Forelimb muscle (tissue), 1 donor: ENCODE results near the gene NAT9. TPM values are rescaled to one million over a fixed set of nuclear protein-coding genes. Genes with fewer than 3 reads are reported as not detected.

Source experiments
- DNase-seq: peaks from one replicate; pipeline ENCODE4 v3.0.0-alpha.2; 2013; ENCODE audit warnings: low read depth
- polyA plus RNA-seq: library from polyadenylated mRNA; unstranded; fragments of 120-200 nt; gene quantifications from one replicate; pipeline ENCODE4 v1.2.1, GENCODE V29; 2013; ENCODE audit not compliant: insufficient read length

The NAT9 gene
- polyA plus RNA-seq, 1 donor = 37.5 TPM

DNA sequence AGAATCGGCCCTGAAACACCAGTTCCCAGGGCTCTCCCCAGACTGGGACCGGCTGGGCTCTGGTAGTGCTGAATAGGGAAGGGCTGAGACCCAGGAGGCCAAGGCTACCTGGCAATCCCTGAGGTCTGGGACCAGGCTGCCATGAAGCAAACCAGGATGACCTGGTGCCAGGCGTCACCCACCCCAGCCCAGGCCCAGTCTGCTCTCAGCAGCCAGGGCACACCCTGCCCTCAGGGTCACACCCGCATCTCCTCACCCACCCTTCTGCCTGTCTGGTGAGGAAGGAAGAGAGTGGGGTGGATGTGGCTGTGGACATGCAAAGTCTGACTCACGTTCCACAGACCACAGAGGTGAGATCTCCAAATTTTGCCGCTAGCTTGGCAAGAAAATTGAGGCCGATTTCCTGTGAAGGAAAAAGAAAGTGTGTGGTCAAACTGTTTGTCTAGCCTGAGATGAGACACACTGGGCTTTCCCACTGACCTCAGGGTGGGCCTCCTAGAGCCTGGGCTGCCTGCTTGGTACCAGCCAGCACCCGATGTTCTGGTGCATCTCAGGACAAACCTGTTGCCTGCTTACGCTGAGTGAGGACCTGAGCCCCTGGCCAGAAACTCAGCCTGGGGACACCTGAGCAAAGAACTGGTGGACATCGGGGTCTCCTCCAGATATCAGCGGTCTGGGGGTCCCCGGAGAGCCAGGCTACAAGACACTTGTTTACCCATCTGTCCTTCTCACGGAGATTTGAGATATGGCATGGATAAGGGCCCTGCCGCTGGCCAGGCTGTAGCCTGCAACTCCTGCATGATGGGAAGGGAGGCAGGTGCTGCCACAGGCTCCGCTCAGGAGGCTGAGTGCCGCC, 45.4 kb downstream of the NAT9 start:
- DNase-seq = no peak

DNA sequence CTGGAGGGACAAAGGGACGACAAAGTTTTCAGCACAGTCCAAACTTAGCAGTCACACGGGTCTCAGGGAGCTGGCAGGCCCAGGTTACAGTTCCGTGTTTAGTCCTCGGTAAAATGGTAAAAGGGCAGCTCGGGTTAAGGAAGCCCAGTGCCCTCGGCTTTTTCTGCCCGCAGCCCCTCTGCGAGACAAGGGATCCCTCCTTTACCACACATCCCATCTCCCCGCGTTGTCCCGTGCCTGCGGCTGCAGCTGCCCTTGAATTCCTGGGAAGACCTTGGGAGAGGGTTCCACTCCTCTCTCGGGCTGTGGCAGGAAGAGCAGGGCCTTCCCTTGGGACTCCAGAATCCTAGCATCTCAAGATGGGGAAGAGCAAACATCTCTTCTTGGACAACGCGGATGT, 46.3 kb downstream of the NAT9 start:
- DNase-seq = no peak

DNA sequence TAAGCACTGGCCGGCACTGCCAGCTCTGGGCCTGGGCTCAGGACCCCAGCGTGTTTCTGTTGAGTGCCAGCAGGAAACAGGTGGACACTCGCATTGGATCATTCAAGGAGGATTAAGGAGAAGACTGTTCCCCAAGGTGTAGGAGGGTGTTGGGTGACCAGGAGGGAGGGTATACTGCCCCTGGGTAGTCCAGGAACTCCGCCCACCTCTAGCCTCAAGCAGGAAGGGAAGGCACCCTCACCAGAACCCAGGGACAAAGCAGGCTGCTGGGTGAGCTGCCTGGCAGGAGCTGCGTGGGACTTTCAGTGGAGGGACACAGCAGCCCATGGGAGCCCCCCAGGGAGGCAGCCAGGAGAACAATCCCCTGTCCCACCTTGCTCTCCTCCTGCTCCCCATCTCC, 46.8 kb downstream of the NAT9 start:
- DNase-seq = no peak

DNA sequence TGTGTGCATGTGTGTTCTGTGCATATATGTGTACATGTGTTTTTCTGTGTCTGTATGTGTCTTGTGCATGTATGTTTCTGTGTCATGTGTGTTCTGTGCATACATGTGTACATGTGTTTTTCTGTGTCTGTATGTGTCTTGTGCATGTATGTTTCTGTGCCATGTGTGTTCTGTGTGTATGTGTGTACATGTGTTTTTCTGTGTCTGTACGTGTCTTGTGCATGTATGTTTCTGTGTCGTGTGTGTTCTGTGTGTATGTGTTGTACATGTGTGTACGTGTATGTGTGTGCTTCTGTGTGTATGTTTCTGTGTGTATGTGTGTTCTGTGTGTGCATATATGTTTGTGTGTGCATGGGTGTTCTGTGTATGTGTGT, 47.5 kb downstream of the NAT9 start:
- DNase-seq = no peak

DNA sequence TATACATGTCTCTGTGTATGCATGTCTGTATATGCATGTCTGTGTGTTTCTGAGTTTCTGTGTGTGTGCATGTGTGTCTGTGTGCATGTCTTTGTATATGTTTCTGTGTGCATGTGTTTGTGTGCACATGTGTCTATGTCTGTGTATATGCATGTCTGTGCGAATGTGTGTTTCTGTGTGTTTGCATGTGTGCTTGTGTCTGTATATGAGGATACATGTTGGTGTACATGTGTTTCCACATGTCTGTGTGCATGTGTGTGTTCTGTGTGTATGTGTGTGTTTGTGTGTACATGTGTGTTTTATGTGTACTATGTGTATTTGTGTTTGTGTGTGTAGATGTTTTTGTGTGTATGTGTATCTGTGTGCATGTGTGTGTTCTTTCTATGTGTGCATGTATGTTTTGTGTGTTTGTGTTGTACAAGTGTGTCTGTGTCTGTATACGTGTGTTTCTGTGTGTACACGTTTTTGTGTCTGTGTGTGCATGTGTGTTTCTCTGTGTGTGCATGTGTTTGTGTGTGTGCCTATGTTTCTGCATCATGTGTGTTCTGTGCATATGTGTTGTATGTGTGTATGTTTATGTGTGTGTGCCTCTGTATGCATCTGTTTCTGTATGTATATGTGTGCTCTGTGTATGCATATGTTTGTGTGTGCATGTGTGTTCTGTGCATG, 48.0 kb downstream of the NAT9 start:
- no peak for DNase-seq

DNA sequence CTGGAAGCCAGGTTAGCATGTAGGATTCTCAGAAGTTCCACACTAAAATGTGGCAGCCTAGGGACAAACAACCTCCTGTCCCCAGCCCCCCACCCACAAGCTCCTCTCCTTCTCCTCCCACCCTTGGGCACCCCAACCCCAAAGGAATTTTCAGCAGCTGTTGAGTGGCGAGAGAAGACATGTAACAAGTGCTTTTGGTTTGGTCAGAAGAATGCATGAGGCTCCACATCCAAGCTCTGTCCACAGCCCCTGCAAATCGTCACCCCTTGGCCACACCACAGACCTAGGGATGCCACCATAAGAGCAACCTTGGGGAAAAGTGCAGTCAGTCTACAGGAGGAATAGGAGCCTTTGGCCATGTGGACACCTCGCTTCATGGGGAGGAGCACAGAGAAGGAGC, 51.0 kb downstream of the NAT9 start:
- no peak for DNase-seq

DNA sequence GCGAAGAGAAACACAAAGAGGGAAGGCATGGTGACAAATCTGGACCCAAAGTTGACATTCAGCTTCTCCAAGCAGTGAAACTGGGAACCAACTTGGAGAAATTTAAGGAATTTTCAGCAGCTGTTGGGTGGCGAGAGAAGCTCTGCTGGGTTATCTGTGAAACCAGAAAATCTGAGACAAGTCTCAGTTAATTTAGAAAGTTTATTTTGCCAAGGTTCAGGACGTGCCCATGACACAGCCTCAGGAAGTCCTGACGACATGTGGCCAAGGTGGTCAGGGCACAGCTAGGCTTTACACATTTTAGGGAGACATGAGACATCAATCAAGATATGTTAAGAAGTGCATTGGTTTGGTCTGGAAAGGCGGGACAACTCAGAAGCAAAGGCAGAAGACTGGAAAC, 52.3 kb downstream of the NAT9 start:
- no peak for DNase-seq

DNA sequence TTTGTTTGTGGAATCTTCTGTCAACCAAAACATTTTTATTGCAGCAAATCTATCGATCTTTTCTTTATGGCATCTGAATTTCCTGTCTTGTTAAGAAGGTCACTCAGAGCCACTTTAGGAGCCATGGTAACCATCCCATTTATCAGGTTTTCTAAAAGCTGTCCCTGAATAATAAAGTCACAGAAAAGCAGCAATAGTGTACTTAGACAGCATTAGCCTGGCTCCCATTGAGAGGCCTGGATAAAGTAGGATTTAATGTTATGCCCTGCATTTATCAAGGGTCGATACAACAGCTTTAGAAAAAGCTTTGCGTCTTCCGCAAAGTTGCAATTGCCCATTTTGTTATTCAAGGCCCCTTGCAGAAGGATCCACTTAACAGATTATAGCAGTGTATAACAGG, 53.4 kb downstream of the NAT9 start:
- no peak for DNase-seq

Other genes with a start within 250 kb of the NAT9 start
- 0.20 TPM for gene CD300LB, start 244.9 kb downstream of the NAT9 start, polyA plus RNA-seq
- gene CD300C, start 230.2 kb downstream of the NAT9 start, polyA plus RNA-seq = 0.37 TPM
- gene CD300H, start 208.8 kb downstream of the NAT9 start, polyA plus RNA-seq = not detected
- not detected for gene CD300LD, start 184.1 kb downstream of the NAT9 start, polyA plus RNA-seq
- 0.04 TPM for gene CD300E, start 152.6 kb downstream of the NAT9 start, polyA plus RNA-seq
- 0.28 TPM for gene CD300LF, start 63.4 kb downstream of the NAT9 start, polyA plus RNA-seq
- 0.90 TPM for gene RAB37, start 39.1 kb downstream of the NAT9 start, polyA plus RNA-seq
- gene NHERF1, start 27.7 kb downstream of the NAT9 start, polyA plus RNA-seq = 5.3 TPM
- 0.71 TPM for gene GRIN2C, start 83.5 kb upstream of the NAT9 start, polyA plus RNA-seq
- 2.0 TPM for gene FDXR, start 96.6 kb upstream of the NAT9 start, polyA plus RNA-seq
- gene FADS6, start 117.3 kb upstream of the NAT9 start, polyA plus RNA-seq = not detected
- 0.05 TPM for gene USH1G, start 146.9 kb upstream of the NAT9 start, polyA plus RNA-seq
- not detected for gene OTOP2, start 147.9 kb upstream of the NAT9 start, polyA plus RNA-seq
- gene OTOP3, start 159.6 kb upstream of the NAT9 start, polyA plus RNA-seq = not detected
- 5.9 TPM for gene HID1, start 196.4 kb upstream of the NAT9 start, polyA plus RNA-seq
- 6.8 TPM for gene CDR2L, start 211.3 kb upstream of the NAT9 start, polyA plus RNA-seq
- 24.0 TPM for gene MRPL58, start 236.3 kb upstream of the NAT9 start, polyA plus RNA-seq